ENCODE measurements around the gene NME7.

DNA sequence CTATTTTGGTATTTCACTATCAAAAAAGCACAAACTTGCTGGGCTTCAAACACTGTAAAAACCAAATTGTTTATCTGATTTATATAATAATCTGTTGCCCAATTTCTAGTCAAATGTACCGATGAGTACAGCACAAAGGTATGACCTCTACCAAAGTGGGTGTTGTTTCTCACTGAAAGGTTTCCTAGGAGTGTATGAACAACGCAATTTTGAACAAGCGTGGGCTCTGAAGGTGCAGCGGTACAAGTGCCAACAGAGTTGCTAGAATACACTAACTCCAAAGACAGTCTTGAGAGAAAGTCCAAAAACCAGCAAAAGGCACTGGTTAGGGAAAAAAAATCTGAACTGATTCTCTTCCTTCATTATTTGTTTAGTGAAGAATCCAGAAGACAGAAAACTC, 130.7 kb downstream of the NME7 start:
- TF ChIP-seq CTCF (IDR thresholded peaks at IDR 0.05), result no peak
- no peak for TF ChIP-seq SIN3A (IDR thresholded peaks at IDR 0.05; ENCODE audit: borderline replicate concordance, insufficient read depth, low read depth, low read length)
- no peak for TF ChIP-seq POLR2AphosphoS5 (IDR thresholded peaks at IDR 0.05; ENCODE audit: low read depth, low read length)
- TF ChIP-seq, protein P1, sequence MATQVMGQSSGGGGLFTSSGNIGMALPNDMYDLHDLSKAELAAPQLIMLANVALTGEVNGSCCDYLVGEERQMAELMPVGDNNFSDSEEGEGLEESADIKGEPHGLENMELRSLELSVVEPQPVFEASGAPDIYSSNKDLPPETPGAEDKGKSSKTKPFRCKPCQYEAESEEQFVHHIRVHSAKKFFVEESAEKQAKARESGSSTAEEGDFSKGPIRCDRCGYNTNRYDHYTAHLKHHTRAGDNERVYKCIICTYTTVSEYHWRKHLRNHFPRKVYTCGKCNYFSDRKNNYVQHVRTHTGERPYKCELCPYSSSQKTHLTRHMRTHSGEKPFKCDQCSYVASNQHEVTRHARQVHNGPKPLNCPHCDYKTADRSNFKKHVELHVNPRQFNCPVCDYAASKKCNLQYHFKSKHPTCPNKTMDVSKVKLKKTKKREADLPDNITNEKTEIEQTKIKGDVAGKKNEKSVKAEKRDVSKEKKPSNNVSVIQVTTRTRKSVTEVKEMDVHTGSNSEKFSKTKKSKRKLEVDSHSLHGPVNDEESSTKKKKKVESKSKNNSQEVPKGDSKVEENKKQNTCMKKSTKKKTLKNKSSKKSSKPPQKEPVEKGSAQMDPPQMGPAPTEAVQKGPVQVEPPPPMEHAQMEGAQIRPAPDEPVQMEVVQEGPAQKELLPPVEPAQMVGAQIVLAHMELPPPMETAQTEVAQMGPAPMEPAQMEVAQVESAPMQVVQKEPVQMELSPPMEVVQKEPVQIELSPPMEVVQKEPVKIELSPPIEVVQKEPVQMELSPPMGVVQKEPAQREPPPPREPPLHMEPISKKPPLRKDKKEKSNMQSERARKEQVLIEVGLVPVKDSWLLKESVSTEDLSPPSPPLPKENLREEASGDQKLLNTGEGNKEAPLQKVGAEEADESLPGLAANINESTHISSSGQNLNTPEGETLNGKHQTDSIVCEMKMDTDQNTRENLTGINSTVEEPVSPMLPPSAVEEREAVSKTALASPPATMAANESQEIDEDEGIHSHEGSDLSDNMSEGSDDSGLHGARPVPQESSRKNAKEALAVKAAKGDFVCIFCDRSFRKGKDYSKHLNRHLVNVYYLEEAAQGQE (IDR thresholded peaks at IDR 0.05; ENCODE audit: insufficient read depth in 1 of 2, low read depth in 2 of 2, low read length in 1 of 2), result no peak
